Measurements from ENCODE around the gene SLC12A9. TPM values are rescaled to one million over a fixed set of nuclear protein-coding genes. Genes with fewer than 3 reads are reported as not detected.

Gene SLC12A9
- total RNA-seq, 3 donors from 2014 or later, result 27.9 to 34.0 (median 33.5) TPM

DNA sequence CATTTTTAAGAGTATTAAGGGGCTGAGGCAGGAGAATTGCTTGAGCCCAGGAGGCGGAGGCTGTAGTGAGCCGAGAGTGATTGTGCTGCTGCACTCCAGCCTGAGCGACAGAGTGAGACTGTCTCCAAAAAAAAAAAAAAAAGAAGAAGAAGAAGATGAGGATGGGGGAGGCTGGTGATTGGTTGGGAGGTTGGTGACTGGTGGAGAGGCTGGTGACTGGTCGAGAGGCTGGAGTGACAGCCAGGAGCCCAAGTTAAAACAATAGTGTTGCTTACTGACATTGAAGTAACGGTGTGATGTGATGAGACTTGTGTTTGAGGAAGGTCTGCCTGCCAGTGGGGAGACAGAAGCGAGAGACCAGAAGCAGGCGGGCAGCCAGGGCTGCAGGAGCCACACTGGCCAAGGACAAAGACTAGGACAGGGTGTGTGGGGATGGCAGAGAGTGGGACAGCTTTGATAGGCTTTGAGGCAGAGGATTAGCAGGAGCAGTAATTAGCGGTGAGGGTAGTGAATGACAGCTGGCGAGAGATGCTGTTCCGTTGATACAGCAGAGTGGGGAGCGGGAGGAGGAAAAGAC, 27.3 kb downstream of the SLC12A9 start:
- Histone ChIP-seq H3K9me3 (no peaks in the 10 kb centered on the region), H3K4me1 (ENCODE audit: low read depth) (peaks cover 16% of the 10 kb centered on the region), H3K4me3 (no peak overlapping the region), H3K36me3 (ENCODE audit: low read depth) (no peaks in the 10 kb centered on the region)
- DNase-seq, result no peak
- ATAC-seq, result no peak
- intact Hi-C loops (cut with DNase I, micrococcal nuclease), result no loop called here
- TF ChIP-seq, protein P1, sequence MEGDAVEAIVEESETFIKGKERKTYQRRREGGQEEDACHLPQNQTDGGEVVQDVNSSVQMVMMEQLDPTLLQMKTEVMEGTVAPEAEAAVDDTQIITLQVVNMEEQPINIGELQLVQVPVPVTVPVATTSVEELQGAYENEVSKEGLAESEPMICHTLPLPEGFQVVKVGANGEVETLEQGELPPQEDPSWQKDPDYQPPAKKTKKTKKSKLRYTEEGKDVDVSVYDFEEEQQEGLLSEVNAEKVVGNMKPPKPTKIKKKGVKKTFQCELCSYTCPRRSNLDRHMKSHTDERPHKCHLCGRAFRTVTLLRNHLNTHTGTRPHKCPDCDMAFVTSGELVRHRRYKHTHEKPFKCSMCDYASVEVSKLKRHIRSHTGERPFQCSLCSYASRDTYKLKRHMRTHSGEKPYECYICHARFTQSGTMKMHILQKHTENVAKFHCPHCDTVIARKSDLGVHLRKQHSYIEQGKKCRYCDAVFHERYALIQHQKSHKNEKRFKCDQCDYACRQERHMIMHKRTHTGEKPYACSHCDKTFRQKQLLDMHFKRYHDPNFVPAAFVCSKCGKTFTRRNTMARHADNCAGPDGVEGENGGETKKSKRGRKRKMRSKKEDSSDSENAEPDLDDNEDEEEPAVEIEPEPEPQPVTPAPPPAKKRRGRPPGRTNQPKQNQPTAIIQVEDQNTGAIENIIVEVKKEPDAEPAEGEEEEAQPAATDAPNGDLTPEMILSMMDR (IDR thresholded peaks at IDR 0.05), result no peak

DNA sequence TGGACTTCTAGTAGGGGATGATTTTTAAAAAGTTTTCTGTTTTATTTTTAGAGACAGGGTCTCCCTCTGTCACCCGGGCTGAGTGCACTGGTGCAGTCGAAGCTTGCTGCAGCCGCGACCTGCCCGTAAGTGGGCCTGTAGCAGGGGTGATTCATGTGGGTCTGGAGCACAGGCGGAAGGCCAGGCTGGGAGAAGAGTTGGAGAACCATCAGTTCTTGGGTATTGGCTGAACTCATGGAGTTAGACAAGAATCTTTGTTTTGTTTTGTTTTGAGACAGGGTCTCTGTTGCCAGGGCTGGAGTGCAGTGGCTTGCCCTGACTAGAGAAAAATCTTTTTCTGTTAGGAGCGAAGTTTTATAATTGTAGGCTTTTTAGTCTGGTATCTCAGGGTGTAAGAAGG, 28.1 kb downstream of the SLC12A9 start:
- Histone ChIP-seq H3K9me3 (no peaks in the 10 kb centered on the region), H3K4me1 (ENCODE audit: low read depth) (peaks cover 16% of the 10 kb centered on the region), H3K4me3 (no peak overlapping the region), H3K36me3 (ENCODE audit: low read depth) (peaks cover under 1% of the 10 kb centered on the region)
- ATAC-seq (no peak), DNase-seq (no peak)
- intact Hi-C loops (cut with DNase I, micrococcal nuclease), result no loop called here
- TF ChIP-seq, protein P1 (IDR thresholded peaks at IDR 0.05), result no peak

DNA sequence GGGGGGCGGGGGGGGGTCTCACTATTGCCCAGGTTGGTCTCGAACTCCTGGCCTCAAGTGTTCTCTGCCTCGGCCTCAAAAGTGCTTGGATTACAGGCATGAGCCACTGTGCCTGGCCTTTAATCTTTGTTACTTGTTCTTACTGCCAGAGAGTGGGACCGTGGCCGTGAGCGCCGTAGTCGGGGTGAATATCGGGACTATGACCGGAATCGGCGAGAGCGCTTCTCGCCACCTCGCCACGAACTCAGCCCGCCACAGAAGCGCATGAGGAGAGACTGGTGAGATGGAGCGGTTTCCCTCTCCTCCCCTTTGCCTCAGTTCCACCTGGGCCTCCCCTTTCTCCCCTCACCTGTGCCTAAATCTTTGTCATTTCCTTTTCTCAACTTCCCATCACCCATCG, 28.6 kb downstream of the SLC12A9 start:
- intact Hi-C loops (cut with DNase I, micrococcal nuclease), result no loop called here
- no peak overlapping the region for H3K4me3 ChIP-seq
- H3K9me3 ChIP-seq, result no peaks in the 10 kb centered on the region
- TF ChIP-seq, protein P1 (IDR thresholded peaks at IDR 0.05), result no peak
- no peak for ATAC-seq
- peaks cover 5% of the 10 kb centered on the region for H3K36me3 ChIP-seq (ENCODE audit: low read depth)
- peaks cover 11% of the 10 kb centered on the region for H3K4me1 ChIP-seq (ENCODE audit: low read depth)
- DNase-seq, result no peak

DNA sequence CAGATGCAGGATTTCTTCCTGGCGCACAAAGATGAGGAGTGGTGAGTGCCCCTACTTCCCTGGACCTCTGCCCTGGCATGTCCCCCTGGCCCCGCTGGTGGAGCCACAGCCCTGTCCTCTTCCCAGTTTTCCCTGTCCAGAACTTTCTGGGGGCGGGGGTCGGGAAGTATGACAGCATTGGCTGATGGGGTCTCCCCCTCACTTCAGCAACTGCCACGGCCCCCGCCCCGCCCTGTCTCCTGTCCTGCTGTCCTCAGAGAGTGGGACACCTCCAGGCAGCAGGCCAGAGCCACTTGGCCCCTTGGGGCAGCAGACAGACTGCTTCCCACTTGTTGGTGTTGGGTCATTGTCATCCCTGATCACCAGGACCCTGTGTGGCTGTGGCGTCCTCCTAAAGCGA, 29.7 kb downstream of the SLC12A9 start:
- intact Hi-C loops (cut with DNase I, micrococcal nuclease), result no loop called here
- no peak for ATAC-seq
- no peak for DNase-seq
- Histone ChIP-seq H3K9me3 (no peaks in the 10 kb centered on the region), H3K36me3 (ENCODE audit: low read depth) (peaks cover 8% of the 10 kb centered on the region), H3K4me3 (no peak overlapping the region), H3K4me1 (ENCODE audit: low read depth) (peaks cover 1% of the 10 kb centered on the region)
- TF ChIP-seq, protein P1 (IDR thresholded peaks at IDR 0.05), result no peak

DNA sequence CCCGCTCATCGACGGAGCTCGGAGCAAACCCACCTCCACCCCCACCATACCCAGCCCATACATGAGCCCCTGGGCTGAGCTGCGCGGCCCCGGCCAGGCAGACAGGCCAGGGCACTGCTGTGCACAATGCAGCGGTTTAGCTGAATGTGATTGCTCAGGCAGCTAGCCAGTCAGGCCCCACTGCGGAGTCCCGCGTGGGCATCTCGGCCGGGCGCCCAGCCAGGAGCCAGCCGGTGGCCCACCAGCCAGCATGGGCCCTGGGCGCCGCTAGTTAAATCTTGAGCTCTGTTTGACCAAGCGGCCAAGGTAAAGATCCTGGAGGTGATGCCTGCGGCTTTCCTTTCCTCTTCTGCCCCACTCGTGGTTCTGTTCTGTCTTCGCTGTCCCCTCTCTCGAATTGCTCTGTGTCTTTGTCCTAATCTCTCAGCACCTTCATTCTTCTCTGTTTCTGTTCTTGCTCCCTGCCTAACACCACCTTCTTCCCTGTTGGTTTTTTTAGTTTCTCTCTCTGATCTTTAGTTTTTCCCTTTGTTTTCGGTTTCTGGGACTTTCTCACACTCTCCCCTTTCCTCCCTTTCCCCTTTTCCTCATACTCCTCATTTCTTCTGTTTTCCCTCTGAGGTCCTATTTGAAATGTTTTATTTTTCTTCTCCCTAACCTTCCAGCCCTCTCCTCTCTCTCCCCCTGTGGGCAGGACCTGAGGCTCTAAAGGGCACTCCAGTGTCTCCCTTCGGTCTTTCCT, 30.4 kb downstream of the SLC12A9 start:
- Histone ChIP-seq H3K4me1 (ENCODE audit: low read depth) (peaks cover 9% of the 10 kb centered on the region), H3K36me3 (ENCODE audit: low read depth) (peaks cover 8% of the 10 kb centered on the region), H3K4me3 (no peak overlapping the region), H3K9me3 (no peaks in the 10 kb centered on the region)
- ATAC-seq (no peak), DNase-seq (no peak)
- TF ChIP-seq, protein P1 (IDR thresholded peaks at IDR 0.05), result no peak
- intact Hi-C loops (cut with DNase I, micrococcal nuclease), result no loop called here
